GM23338 (cell line): ENCODE measurements around the gene NFKB2. TPM values are rescaled to one million over a fixed set of nuclear protein-coding genes. Genes with fewer than 3 reads are reported as not detected.

Experiments
- ATAC-seq: fragments of 200-7000 bp; cut with Tn5 transposase; 3 replicates; pipeline ENCODE4 v1.9.1; 2020
- DNase-seq: peaks from one replicate; pipeline ENCODE4 v3.0.0-alpha.2; 2015; ENCODE audit warnings: low spot score
- H2AFZ ChIP-seq: fragments of 200-600 bp; sonication (generic); 2 replicates; pipeline ENCODE4 v1.8.0; 2016; ENCODE audit warnings: antibody characterized with exemption, mild to moderate bottlenecking, moderate library complexity
- H3F3A ChIP-seq: fragments of 200-600 bp; sonication (generic); replicated peaks from 2 replicates; pipeline ENCODE4 v1.8.0; 2017; ENCODE audit warnings: antibody characterized with exemption, mixed run types, low read depth
- H3K27ac ChIP-seq: fragments of 200-600 bp; sonication (generic); 2 replicates; pipeline ENCODE4 v1.6.1; 2016; ENCODE audit warnings: low read depth
- H3K27me3 ChIP-seq: fragments of 200-600 bp; sonication (generic); 2 replicates; pipeline ENCODE4 v1.8.0; 2016; ENCODE audit warnings: mild to moderate bottlenecking, mixed run types, moderate library complexity; ENCODE audit not compliant: insufficient read depth
- H3K36me3 ChIP-seq: fragments of 200-600 bp; sonication (generic); 2 replicates; pipeline ENCODE4 v1.8.0; 2016; ENCODE audit warnings: mild to moderate bottlenecking; ENCODE audit not compliant: insufficient read depth
- H3K4me1 ChIP-seq: fragments of 200-600 bp; sonication (generic); 2 replicates; pipeline ENCODE4 v1.8.0; 2016; ENCODE audit warnings: mild to moderate bottlenecking, moderate library complexity; ENCODE audit not compliant: insufficient read depth
- H3K4me2 ChIP-seq: fragments of 200-600 bp; sonication (generic); 2 replicates; pipeline ENCODE4 v1.7.1; 2017; ENCODE audit warnings: mixed run types
- H3K4me3 ChIP-seq: fragments of 200-600 bp; sonication (generic); 2 replicates; pipeline ENCODE4 v1.6.1; 2016; ENCODE audit warnings: mixed run types
- H3K79me2 ChIP-seq: fragments of 200-600 bp; sonication (generic); replicated peaks from 2 replicates; pipeline ENCODE4 v1.8.0; 2017; ENCODE audit warnings: mild to moderate bottlenecking; ENCODE audit not compliant: insufficient read depth
- H3K9me2 ChIP-seq: fragments of 200-600 bp; sonication (generic); 2 replicates; pipeline ENCODE4 v1.8.0; 2017; ENCODE audit not compliant: insufficient read depth
- H4K20me1 ChIP-seq: fragments of 200-600 bp; sonication (generic); replicated peaks from 2 replicates; pipeline ENCODE4 v1.8.0; 2017; ENCODE audit warnings: mild to moderate bottlenecking; ENCODE audit not compliant: insufficient read depth
- H3K27ac Mint-ChIP-seq: 2 replicates; pipeline ENCODE4 v1.8.0; 2020; ENCODE audit warnings: inconsistent platforms, mild to moderate bottlenecking, moderate library complexity, mixed read lengths
- H3K27me3 Mint-ChIP-seq: 3 replicates; pipeline ENCODE4 v1.8.0; 2022; ENCODE audit warnings: low read depth, mild to moderate bottlenecking, moderate library complexity, mixed read lengths, inconsistent platforms; ENCODE audit not compliant: insufficient read depth, poor library complexity
- H3K36me3 Mint-ChIP-seq: 3 replicates; pipeline ENCODE4 v1.8.0; 2021; ENCODE audit warnings: low read depth, mild to moderate bottlenecking, inconsistent platforms, moderate library complexity, mixed read lengths
- H3K4me1 Mint-ChIP-seq: 3 replicates; pipeline ENCODE4 v1.8.0; 2020; ENCODE audit warnings: mild to moderate bottlenecking, inconsistent platforms, mixed read lengths
- H3K4me3 Mint-ChIP-seq: 3 replicates; pipeline ENCODE4 v1.8.0; 2021; ENCODE audit warnings: moderate library complexity, mild to moderate bottlenecking, inconsistent platforms, mixed read lengths
- H3K9me3 Mint-ChIP-seq: 3 replicates; pipeline ENCODE4 v1.8.0; 2020; ENCODE audit warnings: moderate library complexity, mild to moderate bottlenecking, inconsistent platforms, mixed read lengths
- CREB1 ChIP-seq: fragments of 250-450 bp; sonication (Bioruptor Pico); IDR thresholded peaks from 2 replicates; pipeline ENCODE4 v1.5.0; 2020; ENCODE audit warnings: low read depth, mild to moderate bottlenecking, moderate library complexity
- CTCF ChIP-seq, 2 experiments: fragments of 200-600 bp in 1 of 2; sonication (generic) in 1 of 2; conservative IDR thresholded peaks; 2 replicates each; pipeline versions ENCODE4 v1.5.1 to v1.6.1; 2016 to 2017; ENCODE audit warnings: antibody characterized with exemption in 2 of 2, low read depth in 2 of 2, mild to moderate bottlenecking in 2 of 2, moderate library complexity in 1 of 2
- EZH2 ChIP-seq: fragments of 200-600 bp; sonication (generic); IDR thresholded peaks from one replicate; pipeline ENCODE4 v1.8.0; 2017; ENCODE audit warnings: antibody characterized with exemption, mild to moderate bottlenecking, low read depth; ENCODE audit not compliant: unreplicated experiment
- EZH2phosphoT487 ChIP-seq: fragments of 200-600 bp; sonication (generic); IDR thresholded peaks from one replicate; pipeline ENCODE4 v1.8.1; 2018; ENCODE audit warnings: antibody characterized with exemption; ENCODE audit not compliant: unreplicated experiment
- JUNB ChIP-seq: IDR thresholded peaks from one replicate; pipeline ENCODE4 v1.6.1; 2016; ENCODE audit warnings: antibody characterized with exemption; ENCODE audit not compliant: unreplicated experiment
- POLR2AphosphoS5 ChIP-seq: IDR thresholded peaks from 2 replicates; pipeline ENCODE4 v1.6.1; 2016; ENCODE audit warnings: antibody characterized with exemption, low read depth
- REST ChIP-seq: IDR thresholded peaks from one replicate; pipeline ENCODE4 v1.6.1; 2018; ENCODE audit warnings: antibody characterized with exemption; ENCODE audit not compliant: unreplicated experiment
- ZNF331 ChIP-seq: fragments of 250-450 bp; sonication (Bioruptor Pico); IDR thresholded peaks from 2 replicates; pipeline ENCODE4 v1.5.0; 2020; ENCODE audit warnings: low read depth, mild to moderate bottlenecking, moderate library complexity
- ZNF462 ChIP-seq: fragments of 250-450 bp; sonication (Bioruptor Pico); IDR thresholded peaks from 2 replicates; pipeline ENCODE4 v1.5.0; 2020; ENCODE audit warnings: mild to moderate bottlenecking, moderate library complexity
- polyA plus RNA-seq: library from polyadenylated mRNA; unstranded; fragments of >200 nt; fragmentation: Nextera tagmentation; extraction: Ambion mirVana; gene quantifications from 2 replicates; pipeline ENCODE4 v1.2.1, GENCODE V29; 2016
- total RNA-seq: library from RNA; depleted of rRNA; stranded (reverse); fragments of >200 nt; shearing (Covaris generic); gene quantifications from 2 replicates; pipeline ENCODE4 v1.2.3, GENCODE V29; 2014

The NFKB2 gene
- total and polyA plus RNA-seq, 2 experiments from 2014 or later = 6.8 to 29.4 TPM

GRCh38 chr10:102371295-102371694 lies 24.2 kb upstream of the NFKB2 start:
- H3K4me2 ChIP-seq = no peak overlapping the region
- DNase-seq = no peak
- Mint-ChIP-seq H3K4me3 (no peak overlapping the region), H3K4me1 (no peaks in the 10 kb centered on the region), H3K27ac (no peak overlapping the region), H3K9me3 (no peaks in the 10 kb centered on the region), H3K36me3 (peaks cover 55% of the 10 kb centered on the region), H3K27me3 (peaks cover 7% of the 10 kb centered on the region)
- H3K4me3 ChIP-seq = no peak overlapping the region
- no peak overlapping the region for H3K27ac ChIP-seq
- 0 out of 2 replicates have a peak, but pooled peaks cover 4% of the 10 kb centered on the region for H3F3A ChIP-seq
- no peaks in the 10 kb centered on the region; the same call in 1 of the 2 replicates for H4K20me1 ChIP-seq
- H3K9me2 ChIP-seq = no peaks in the 10 kb centered on the region
- no peak overlapping the region for H2AFZ ChIP-seq
- H3K4me1 ChIP-seq = no peaks in the 10 kb centered on the region
- H3K79me2 ChIP-seq = no peaks in the 10 kb centered on the region
- no peaks in the 10 kb centered on the region for H3K27me3 ChIP-seq
- no peak for ATAC-seq
- peaks cover 19% of the 10 kb centered on the region for H3K36me3 ChIP-seq
- TF ChIP-seq POLR2AphosphoS5 (no peak), JUNB (no peak), EZH2phosphoT487 (no peak), ZNF331 (CRISPR knock-in tag) (no peak), CTCF (conservative IDR thresholded peaks at IDR 0.05; ENCODE audit: low read depth in 2 of 2) (no peak), ZNF462 (CRISPR knock-in tag) (no peak), REST (no peak), CREB1 (no peak), EZH2 (no peak)
